Ovary (tissue), 9 donors: ENCODE data around the gene ASPHD2. TPM values are rescaled to one million over a fixed set of nuclear protein-coding genes. Genes with fewer than 3 reads are reported as not detected.

ENCODE experiments used
- DNase-seq, 5 donors: peaks; one replicate each; pipeline ENCODE4 v3.0.0-alpha.2; 2019 to 2020
- H3K27ac ChIP-seq, 2 donors: fragments of 200-600 bp; one replicate each; pipeline versions ENCODE4 v1.5.1 to v1.8.0; 2019 to 2022
- H3K27me3 ChIP-seq: fragments of 200-600 bp; one replicate; pipeline ENCODE4 v1.8.0; 2022
- H3K36me3 ChIP-seq: fragments of 200-600 bp; sonication (generic); one replicate; pipeline ENCODE4 v1.5.1; 2019
- H3K4me1 ChIP-seq: one replicate; pipeline ENCODE4 v1.8.1; 2013; ENCODE audit warnings: mild to moderate bottlenecking, moderate library complexity; ENCODE audit not compliant: insufficient read depth
- H3K4me3 ChIP-seq: fragments of 200-600 bp; sonication (generic); one replicate; pipeline ENCODE4 v1.5.1; 2017
- H3K9me3 ChIP-seq, 2 donors: fragments of 200-600 bp in 1 of 2; sonication (generic) in 1 of 2; one replicate each; pipeline versions ENCODE4 v1.5.1 to v1.8.1; 2013 to 2019; ENCODE audit warnings: mild to moderate bottlenecking in 1 of 2, moderate library complexity in 1 of 2
- EP300 ChIP-seq: sonication (generic); formaldehyde crosslinking; IDR thresholded peaks from one replicate; pipeline ENCODE4 v1.6.1; 2017; ENCODE audit warnings: antibody characterized with exemption
- POLR2A ChIP-seq: fragments of 450-650 bp; IDR thresholded peaks from one replicate; pipeline ENCODE4 v1.6.1; 2017; ENCODE audit warnings: antibody characterized with exemption, mild to moderate bottlenecking, moderate library complexity
- WGBS, 3 donors: extraction: QIAGEN DNeasy Blood & Tissue Kit in 1 of 3; methylation state at CpG; one replicate each; pipeline versions ENCODE4 v1.1.5 to v1.1.7; 2013 to 2017; 5-methylcytosine and 5-hydroxymethylcytosine counted together
- intact Hi-C, 4 donors: fragments of 100-400 bp; cut with DNase I; formaldehyde crosslinking; loops; one replicate each; pipeline versions ENCODE4 v1.11.0 to v1.15.1; 2022 to 2023
- polyA plus RNA-seq, 2 donors: library from polyadenylated mRNA; stranded (reverse); fragments of 200-250 nt in 1 of 2; fragments of 350-450 nt in 1 of 2; fragmentation: Illumina TruSeq in 1 of 2; extraction: RNeasy Lipid Tissue Mini Kit (QIAGEN cat#74804) in 1 of 2; gene quantifications; one replicate each; pipeline ENCODE4 v1.2.3, GENCODE V29; 2013 to 2014
- total RNA-seq, 7 donors: library from RNA; depleted of rRNA in 2 of 7; stranded (reverse); fragments of >200 nt in 2 of 7; fragmentation: NEBNext Ultra II Directional in 3 of 7; extraction: Animal tissue kit (Norgen Biotek cat#: 25700) in 3 of 7; gene quantifications; one replicate each; pipeline versions ENCODE4 v1.1.0 to v1.2.4, GENCODE V29; 2016 to 2023
- TF ChIP-seq, protein P1 (sequence below), 3 donors: fragments of 450-650 bp in 2 of 3; fragments of 200-600 bp in 1 of 3; IDR thresholded peaks; one replicate each; pipeline versions ENCODE4 v1.5.1 to v1.8.0; 2016 to 2022; ENCODE audit warnings: antibody characterized with exemption in 3 of 3, mild to moderate bottlenecking in 1 of 3
- donor health status: DM: no; HTN: no; CAD: no; lungs with moderate emphysema.
- donor health status: DM: no; HTN: no; CAD: no.
- donor health status: Bipolar disorder and iron deficiency.
- donor health status: DM: yes; HTN: yes; CAD: no.
- donor health status: DM: no; HTN: no; CAD: no.
- donor health status: DM: yes; HTN: yes; CAD: no.

Gene ASPHD2
- total and polyA plus RNA-seq, 9 donors, result 0.28 to 1.4 (median 0.52) TPM

- Histone ChIP-seq H3K9me3 (no peaks in the 10 kb centered on the region), H3K4me3 (no peak overlapping the region), H3K36me3 (no peaks in the 10 kb centered on the region), H3K27me3 (no peaks in the 10 kb centered on the region), H3K4me1 (no peaks in the 10 kb centered on the region), H3K27ac (no peak overlapping the region)
- no peak for DNase-seq
- 67 to 87% (median 74%) methylated on average over 1 of the region's 1 CpG for WGBS, 3 donors
- TF ChIP-seq EP300, result no peak
- TF ChIP-seq, protein P1, sequence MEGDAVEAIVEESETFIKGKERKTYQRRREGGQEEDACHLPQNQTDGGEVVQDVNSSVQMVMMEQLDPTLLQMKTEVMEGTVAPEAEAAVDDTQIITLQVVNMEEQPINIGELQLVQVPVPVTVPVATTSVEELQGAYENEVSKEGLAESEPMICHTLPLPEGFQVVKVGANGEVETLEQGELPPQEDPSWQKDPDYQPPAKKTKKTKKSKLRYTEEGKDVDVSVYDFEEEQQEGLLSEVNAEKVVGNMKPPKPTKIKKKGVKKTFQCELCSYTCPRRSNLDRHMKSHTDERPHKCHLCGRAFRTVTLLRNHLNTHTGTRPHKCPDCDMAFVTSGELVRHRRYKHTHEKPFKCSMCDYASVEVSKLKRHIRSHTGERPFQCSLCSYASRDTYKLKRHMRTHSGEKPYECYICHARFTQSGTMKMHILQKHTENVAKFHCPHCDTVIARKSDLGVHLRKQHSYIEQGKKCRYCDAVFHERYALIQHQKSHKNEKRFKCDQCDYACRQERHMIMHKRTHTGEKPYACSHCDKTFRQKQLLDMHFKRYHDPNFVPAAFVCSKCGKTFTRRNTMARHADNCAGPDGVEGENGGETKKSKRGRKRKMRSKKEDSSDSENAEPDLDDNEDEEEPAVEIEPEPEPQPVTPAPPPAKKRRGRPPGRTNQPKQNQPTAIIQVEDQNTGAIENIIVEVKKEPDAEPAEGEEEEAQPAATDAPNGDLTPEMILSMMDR (IDR thresholded peaks at IDR 0.05), result no peak
- no peak for TF ChIP-seq POLR2A
- intact Hi-C loops, result no loop called here
Observed at GRCh38 chr22:26385164-26385563, 43.9 kb upstream of the ASPHD2 start.

GRCh38 chr22:26389125-26389524 is 39.9 kb upstream of the ASPHD2 start:
- WGBS, 3 donors, result 59 to 74% (median 67%) methylated on average over 3 of the region's 3 CpGs
- H3K27me3 ChIP-seq, result no peaks in the 10 kb centered on the region

GRCh38 chr22:26391091-26391490 is 38.0 kb upstream of the ASPHD2 start:
- H3K9me3 ChIP-seq, result no peaks in the 10 kb centered on the region
- no peaks in the 10 kb centered on the region for H3K36me3 ChIP-seq
- DNase-seq, result no peak
- no peak overlapping the region for H3K27ac ChIP-seq
- no peaks in the 10 kb centered on the region for H3K4me1 ChIP-seq
- WGBS, 3 donors, result 75 to 87% (median 82%) methylated on average over 1 of the region's 1 CpG
- TF ChIP-seq EP300 (no peak), POLR2A (no peak)
- TF ChIP-seq, protein P1 (IDR thresholded peaks at IDR 0.05), result no peak
- H3K4me3 ChIP-seq, result no peak overlapping the region
- intact Hi-C loops, result no loop called here
- H3K27me3 ChIP-seq, result no peaks in the 10 kb centered on the region

More at GRCh38 chr22:26389125-26389524, 39.9 kb upstream of the ASPHD2 start:
- Histone ChIP-seq H3K9me3 (no peaks in the 10 kb centered on the region), H3K4me1 (no peaks in the 10 kb centered on the region), H3K27ac (no peak overlapping the region), H3K4me3 (no peak overlapping the region), H3K36me3 (no peaks in the 10 kb centered on the region)
- intact Hi-C loops, result no loop called here
- TF ChIP-seq EP300 (no peak), POLR2A (no peak)
- TF ChIP-seq, protein P1 (IDR thresholded peaks at IDR 0.05), result no peak
- no peak for DNase-seq

DNA sequence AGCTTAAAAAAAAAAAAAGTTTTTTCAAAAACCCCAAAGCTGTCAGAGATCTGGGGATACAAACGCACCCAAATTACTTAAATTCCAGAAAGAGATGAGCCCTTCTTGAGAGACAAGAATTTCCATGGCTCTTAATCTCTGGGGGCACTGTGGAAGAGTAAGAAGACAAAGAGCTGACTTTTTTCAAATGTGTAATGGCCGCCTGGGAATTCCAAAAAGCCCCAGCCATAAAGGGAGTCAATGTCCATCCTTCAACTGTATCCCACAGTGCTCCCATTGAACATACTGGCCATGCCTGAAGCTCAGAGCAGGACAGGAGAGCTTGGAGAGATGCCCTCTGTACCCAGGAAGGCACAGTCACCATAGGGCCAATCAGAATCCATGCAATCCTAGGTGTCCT is 37.4 kb upstream of the ASPHD2 start:
- no peak for DNase-seq
- no peak for TF ChIP-seq EP300
- TF ChIP-seq, protein P1 (IDR thresholded peaks at IDR 0.05), result no peak
- no peak for TF ChIP-seq POLR2A
- Histone ChIP-seq H3K9me3 (no peaks in the 10 kb centered on the region), H3K36me3 (no peaks in the 10 kb centered on the region), H3K27me3 (no peaks in the 10 kb centered on the region), H3K4me3 (no peak overlapping the region), H3K4me1 (no peaks in the 10 kb centered on the region), H3K27ac (no peak overlapping the region)
- intact Hi-C loops, result no loop called here
- WGBS, 3 donors, result 61 to 67% (median 65%) methylated on average over 2 of the region's 2 CpGs
